K562 (cell line): Measurements from ENCODE around the gene CLIC2. TPM values are rescaled to one million over a fixed set of nuclear protein-coding genes. Genes with fewer than 3 reads are reported as not detected.

Source experiments
- CEBPG ChIP-seq, 3 experiments: fragments of 200-800 bp in 1 of 3; sonication (Bioruptor generic) in 1 of 3; sonication (generic) in 1 of 3; formaldehyde crosslinking in 1 of 3; IDR thresholded peaks in 2 of 3; conservative IDR thresholded peaks in 1 of 3; 2 replicates each; pipeline versions ENCODE4 v1.6.1 to v1.8.0; 2016 to 2022; ENCODE audit warnings: missing compliant biosample characterization in 2 of 3, missing genetic modification characterization in 2 of 3, mild to moderate bottlenecking in 1 of 3, missing genetic modification reagents in 1 of 3
- DIDO1 ChIP-seq: fragments of 450-650 bp; IDR thresholded peaks from 2 replicates; pipeline ENCODE4 v1.6.1; 2016; ENCODE audit warnings: low read depth, missing biosample characterization, missing genetic modification characterization
- FOSL1 ChIP-seq: fragments of 200-800 bp; sonication (Bioruptor generic); conservative IDR thresholded peaks from 2 replicates; pipeline ENCODE4 v1.6.1; 2016; ENCODE audit warnings: missing genetic modification characterization, missing compliant biosample characterization
- FOXA3 ChIP-seq, 2 experiments: fragments of 450-650 bp in 1 of 2; sonication (generic) in 1 of 2; formaldehyde crosslinking; IDR thresholded peaks in 1 of 2; conservative IDR thresholded peaks in 1 of 2; 2 replicates each; pipeline versions ENCODE4 v1.4.0 to v1.8.0; 2020 to 2022; ENCODE audit warnings: mild to moderate bottlenecking in 2 of 2, missing genetic modification reagents in 1 of 2
- NFIX ChIP-seq: fragments of 250-450 bp; sonication (Bioruptor Pico); IDR thresholded peaks from 2 replicates; pipeline ENCODE4 v1.4.0; 2020; ENCODE audit warnings: low read depth, mild to moderate bottlenecking, moderate library complexity
- SRSF7 ChIP-seq: fragments of 200-400 bp; formaldehyde crosslinking; optimal IDR thresholded peaks from 2 replicates; pipeline ENCODE3; 2017; ENCODE audit warnings: mild to moderate bottlenecking, low read depth, low read length
- TAF15 ChIP-seq: fragments of 200-400 bp; formaldehyde crosslinking; IDR thresholded peaks from 2 replicates; pipeline ENCODE4 v1.6.1; 2017; ENCODE audit warnings: mild to moderate bottlenecking, low read depth, low read length, moderate library complexity
- ZC3H4 ChIP-seq: sonication (generic); formaldehyde crosslinking; IDR thresholded peaks from 2 replicates; pipeline ENCODE4 v1.9.0; 2021; ENCODE audit warnings: missing genetic modification reagents, borderline replicate concordance
- ZNF561 ChIP-seq: fragments of 450-650 bp; formaldehyde crosslinking; conservative IDR thresholded peaks from 2 replicates; pipeline ENCODE4 v1.4.0; 2020; ENCODE audit warnings: mild to moderate bottlenecking, moderate library complexity
- ZNF644 ChIP-seq: fragments of 200-800 bp; sonication (Bioruptor generic); IDR thresholded peaks from 2 replicates; pipeline ENCODE4 v1.6.1; 2016; ENCODE audit warnings: low read depth, missing genetic modification characterization, missing compliant biosample characterization
- ZNF79 ChIP-seq: fragments of 250-450 bp; sonication (Bioruptor Pico); IDR thresholded peaks from 2 replicates; pipeline ENCODE4 v1.4.0; 2020; ENCODE audit warnings: low read depth, mild to moderate bottlenecking, moderate library complexity
- polyA plus RNA-seq, 8 experiments: library from polyadenylated mRNA; depleted of rRNA in 4 of 8; stranded (reverse) in 5 of 8; unstranded in 3 of 8; fragments of >200 nt; fragmentation: Nextera tagmentation in 2 of 8; fragmentation: Illumina TruSeq in 1 of 8; extraction: Ambion mirVana in 2 of 8; extraction: Trizol in 1 of 8; gene quantifications; 2 replicates each; pipeline versions ENCODE4 v1.2.1 to v1.2.3, GENCODE V29; 2011 to 2014; ENCODE audit warnings: inconsistent platforms in 1 of 8, missing spikeins in 1 of 8
- total RNA-seq, 7 experiments: library from RNA; depleted of rRNA in 6 of 7; stranded (reverse); fragments of >200 nt in 6 of 7; fragmentation: Illumina TruSeq in 2 of 7; extraction: Trizol in 2 of 7; gene quantifications; 2 replicates each; pipeline versions ENCODE4 v1.2.1 to v1.2.3, GENCODE V29; 2011 to 2021; ENCODE audit warnings: low replicate concordance in 1 of 7
- TF ChIP-seq, protein P1 (sequence below): fragments of 450-650 bp; IDR thresholded peaks from 2 replicates; pipeline ENCODE4 v1.6.1; 2016; ENCODE audit warnings: mild to moderate bottlenecking, moderate library complexity
- TF ChIP-seq, protein P2 (sequence below): fragments of 450-650 bp; IDR thresholded peaks from one replicate; pipeline ENCODE4 v1.6.1; 2018; ENCODE audit warnings: mild to moderate bottlenecking, moderate library complexity; ENCODE audit not compliant: partially characterized antibody

CLIC2 gene
- total and polyA plus RNA-seq, 9 of the 15 experiments (the other 6 are each of a cell fraction or from before 2014, with no cell fraction given): 37.0 to 83.7 (median 74.7) TPM

GRCh38 chrX:155334486-155335336 is at the start of gene CLIC2 (continued):
- TF ChIP-seq, protein P1, sequence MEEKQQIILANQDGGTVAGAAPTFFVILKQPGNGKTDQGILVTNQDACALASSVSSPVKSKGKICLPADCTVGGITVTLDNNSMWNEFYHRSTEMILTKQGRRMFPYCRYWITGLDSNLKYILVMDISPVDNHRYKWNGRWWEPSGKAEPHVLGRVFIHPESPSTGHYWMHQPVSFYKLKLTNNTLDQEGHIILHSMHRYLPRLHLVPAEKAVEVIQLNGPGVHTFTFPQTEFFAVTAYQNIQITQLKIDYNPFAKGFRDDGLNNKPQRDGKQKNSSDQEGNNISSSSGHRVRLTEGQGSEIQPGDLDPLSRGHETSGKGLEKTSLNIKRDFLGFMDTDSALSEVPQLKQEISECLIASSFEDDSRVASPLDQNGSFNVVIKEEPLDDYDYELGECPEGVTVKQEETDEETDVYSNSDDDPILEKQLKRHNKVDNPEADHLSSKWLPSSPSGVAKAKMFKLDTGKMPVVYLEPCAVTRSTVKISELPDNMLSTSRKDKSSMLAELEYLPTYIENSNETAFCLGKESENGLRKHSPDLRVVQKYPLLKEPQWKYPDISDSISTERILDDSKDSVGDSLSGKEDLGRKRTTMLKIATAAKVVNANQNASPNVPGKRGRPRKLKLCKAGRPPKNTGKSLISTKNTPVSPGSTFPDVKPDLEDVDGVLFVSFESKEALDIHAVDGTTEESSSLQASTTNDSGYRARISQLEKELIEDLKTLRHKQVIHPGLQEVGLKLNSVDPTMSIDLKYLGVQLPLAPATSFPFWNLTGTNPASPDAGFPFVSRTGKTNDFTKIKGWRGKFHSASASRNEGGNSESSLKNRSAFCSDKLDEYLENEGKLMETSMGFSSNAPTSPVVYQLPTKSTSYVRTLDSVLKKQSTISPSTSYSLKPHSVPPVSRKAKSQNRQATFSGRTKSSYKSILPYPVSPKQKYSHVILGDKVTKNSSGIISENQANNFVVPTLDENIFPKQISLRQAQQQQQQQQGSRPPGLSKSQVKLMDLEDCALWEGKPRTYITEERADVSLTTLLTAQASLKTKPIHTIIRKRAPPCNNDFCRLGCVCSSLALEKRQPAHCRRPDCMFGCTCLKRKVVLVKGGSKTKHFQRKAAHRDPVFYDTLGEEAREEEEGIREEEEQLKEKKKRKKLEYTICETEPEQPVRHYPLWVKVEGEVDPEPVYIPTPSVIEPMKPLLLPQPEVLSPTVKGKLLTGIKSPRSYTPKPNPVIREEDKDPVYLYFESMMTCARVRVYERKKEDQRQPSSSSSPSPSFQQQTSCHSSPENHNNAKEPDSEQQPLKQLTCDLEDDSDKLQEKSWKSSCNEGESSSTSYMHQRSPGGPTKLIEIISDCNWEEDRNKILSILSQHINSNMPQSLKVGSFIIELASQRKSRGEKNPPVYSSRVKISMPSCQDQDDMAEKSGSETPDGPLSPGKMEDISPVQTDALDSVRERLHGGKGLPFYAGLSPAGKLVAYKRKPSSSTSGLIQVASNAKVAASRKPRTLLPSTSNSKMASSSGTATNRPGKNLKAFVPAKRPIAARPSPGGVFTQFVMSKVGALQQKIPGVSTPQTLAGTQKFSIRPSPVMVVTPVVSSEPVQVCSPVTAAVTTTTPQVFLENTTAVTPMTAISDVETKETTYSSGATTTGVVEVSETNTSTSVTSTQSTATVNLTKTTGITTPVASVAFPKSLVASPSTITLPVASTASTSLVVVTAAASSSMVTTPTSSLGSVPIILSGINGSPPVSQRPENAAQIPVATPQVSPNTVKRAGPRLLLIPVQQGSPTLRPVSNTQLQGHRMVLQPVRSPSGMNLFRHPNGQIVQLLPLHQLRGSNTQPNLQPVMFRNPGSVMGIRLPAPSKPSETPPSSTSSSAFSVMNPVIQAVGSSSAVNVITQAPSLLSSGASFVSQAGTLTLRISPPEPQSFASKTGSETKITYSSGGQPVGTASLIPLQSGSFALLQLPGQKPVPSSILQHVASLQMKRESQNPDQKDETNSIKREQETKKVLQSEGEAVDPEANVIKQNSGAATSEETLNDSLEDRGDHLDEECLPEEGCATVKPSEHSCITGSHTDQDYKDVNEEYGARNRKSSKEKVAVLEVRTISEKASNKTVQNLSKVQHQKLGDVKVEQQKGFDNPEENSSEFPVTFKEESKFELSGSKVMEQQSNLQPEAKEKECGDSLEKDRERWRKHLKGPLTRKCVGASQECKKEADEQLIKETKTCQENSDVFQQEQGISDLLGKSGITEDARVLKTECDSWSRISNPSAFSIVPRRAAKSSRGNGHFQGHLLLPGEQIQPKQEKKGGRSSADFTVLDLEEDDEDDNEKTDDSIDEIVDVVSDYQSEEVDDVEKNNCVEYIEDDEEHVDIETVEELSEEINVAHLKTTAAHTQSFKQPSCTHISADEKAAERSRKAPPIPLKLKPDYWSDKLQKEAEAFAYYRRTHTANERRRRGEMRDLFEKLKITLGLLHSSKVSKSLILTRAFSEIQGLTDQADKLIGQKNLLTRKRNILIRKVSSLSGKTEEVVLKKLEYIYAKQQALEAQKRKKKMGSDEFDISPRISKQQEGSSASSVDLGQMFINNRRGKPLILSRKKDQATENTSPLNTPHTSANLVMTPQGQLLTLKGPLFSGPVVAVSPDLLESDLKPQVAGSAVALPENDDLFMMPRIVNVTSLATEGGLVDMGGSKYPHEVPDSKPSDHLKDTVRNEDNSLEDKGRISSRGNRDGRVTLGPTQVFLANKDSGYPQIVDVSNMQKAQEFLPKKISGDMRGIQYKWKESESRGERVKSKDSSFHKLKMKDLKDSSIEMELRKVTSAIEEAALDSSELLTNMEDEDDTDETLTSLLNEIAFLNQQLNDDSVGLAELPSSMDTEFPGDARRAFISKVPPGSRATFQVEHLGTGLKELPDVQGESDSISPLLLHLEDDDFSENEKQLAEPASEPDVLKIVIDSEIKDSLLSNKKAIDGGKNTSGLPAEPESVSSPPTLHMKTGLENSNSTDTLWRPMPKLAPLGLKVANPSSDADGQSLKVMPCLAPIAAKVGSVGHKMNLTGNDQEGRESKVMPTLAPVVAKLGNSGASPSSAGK: peak; percentile 72; the same call in 1 of the 2 replicates
- TF ChIP-seq ZNF79 (CRISPR knock-in tag) (no peak), DIDO1 (tag) (no peak), FOSL1 (tag) (peak; percentile 87), CEBPG (CRISPR knock-in tag; IDR thresholded peaks at IDR 0.05) (no peak), CEBPG (tag; conservative IDR thresholded peaks at IDR 0.05 in 1 of 2, IDR thresholded peaks at IDR 0.05 in 1 of 2) (no peak), ZC3H4 (CRISPR knock-in tag) (no peak), FOXA3 (CRISPR knock-in tag; conservative IDR thresholded peaks at IDR 0.05 in 1 of 2, IDR thresholded peaks at IDR 0.05 in 1 of 2) (no peak), ZNF644 (no peak), ZNF561 (CRISPR knock-in tag) (no peak), SRSF7 (no peak), TAF15 (no peak), NFIX (CRISPR knock-in tag) (no peak)
- TF ChIP-seq, protein P2, sequence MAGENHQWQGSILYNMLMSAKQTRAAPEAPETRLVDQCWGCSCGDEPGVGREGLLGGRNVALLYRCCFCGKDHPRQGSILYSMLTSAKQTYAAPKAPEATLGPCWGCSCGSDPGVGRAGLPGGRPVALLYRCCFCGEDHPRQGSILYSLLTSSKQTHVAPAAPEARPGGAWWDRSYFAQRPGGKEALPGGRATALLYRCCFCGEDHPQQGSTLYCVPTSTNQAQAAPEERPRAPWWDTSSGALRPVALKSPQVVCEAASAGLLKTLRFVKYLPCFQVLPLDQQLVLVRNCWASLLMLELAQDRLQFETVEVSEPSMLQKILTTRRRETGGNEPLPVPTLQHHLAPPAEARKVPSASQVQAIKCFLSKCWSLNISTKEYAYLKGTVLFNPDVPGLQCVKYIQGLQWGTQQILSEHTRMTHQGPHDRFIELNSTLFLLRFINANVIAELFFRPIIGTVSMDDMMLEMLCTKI: no peak
